ENCODE measurements around the gene MOB1A.
A peak's percentile ranks its signal among the peaks of the same experiment; 100 is the strongest.
"Not testable (repeated sequence)": the region's sequence is repeated elsewhere in the genome, so short reads cannot be mapped to it uniquely, and the experiment has no call there.

MOB1A gene

DNA sequence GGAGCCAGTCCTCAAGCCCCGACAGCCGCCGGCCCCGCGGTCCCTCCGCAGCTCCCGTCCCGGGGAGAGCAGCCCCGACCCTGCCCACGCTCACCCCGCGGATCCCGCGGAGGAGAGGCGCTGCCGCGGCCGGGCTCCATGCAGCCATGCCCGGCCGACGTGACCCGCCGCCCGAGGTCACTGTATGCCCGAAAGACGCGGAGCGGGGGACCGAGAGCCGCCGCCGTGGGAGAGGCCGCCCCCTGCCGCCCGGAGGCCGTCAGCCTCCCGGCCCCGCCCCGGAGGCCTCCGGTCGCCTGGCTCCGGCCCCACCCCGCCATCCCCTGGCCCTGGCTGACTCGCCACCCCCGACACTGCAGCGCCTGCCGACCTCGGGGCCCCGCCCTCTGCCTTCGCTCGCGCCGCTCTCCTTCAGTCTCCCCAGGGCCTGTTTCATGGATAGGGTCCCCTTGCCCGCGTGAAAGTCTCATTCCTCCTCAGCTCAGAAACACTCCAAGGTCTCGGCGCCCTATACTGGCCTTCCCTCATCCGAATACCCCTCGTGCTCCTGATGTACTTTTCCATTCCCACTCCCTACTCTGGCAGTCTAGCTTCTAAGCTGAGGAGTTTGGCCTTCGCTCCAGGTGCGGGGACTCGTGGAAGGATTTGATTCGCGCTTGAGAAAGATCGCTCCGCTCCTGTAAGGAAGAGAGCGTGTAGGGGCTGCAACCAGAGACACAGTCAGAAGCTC is 30.8 kb downstream of the MOB1A start, which contains the start of gene BOLA3:
TSS of gene BOLA3 (minus strand) at position 186 of the 730 bp plus-strand sequence. CDS start at position 148, 38 bp downstream.
- DNase-seq: peak; percentile 78

DNA sequence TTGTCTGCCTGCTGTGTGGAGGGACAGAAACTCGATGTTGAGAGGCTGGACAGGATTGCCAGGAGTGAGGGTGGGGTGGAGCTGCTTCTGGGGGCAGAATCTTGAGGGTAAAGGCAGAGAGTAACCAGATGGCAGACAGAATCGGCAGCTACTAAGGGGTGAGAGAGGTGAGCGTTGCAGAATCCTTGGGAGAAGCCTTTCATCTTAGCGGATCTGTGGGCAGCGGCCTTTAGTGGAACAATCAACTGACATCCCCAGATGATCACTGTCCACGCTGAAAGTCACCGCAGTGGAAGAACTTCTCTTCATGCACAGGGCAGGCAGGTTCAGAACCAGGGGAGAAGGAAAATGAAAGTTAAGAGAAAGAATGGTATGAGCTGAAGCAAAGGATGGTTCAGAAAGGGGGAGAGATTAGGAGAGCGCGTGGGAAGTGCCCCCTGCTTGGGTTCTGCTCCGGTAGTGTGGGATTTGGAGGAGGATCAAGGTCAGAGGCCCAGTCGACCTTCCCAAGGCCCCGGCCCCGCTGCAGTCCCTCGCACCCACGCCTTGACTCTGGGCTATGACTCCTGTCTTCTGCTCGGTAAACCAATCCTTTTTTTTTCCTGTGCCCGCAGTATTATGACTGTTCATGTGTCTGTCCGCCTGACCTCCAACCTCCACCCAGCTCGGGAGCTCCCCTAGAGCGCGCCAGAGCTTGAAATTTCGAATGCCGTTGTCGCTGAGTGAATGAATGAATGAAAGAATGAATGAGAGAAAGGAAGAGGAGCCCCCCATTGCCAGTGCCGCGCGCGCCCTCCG is 31.6 kb downstream of the MOB1A start:
- DNase-seq: peak; percentile 45

GRCh38 chr2:74142340-74142739 is 36.3 kb downstream of the MOB1A start:
- no peak for DNase-seq

DNA sequence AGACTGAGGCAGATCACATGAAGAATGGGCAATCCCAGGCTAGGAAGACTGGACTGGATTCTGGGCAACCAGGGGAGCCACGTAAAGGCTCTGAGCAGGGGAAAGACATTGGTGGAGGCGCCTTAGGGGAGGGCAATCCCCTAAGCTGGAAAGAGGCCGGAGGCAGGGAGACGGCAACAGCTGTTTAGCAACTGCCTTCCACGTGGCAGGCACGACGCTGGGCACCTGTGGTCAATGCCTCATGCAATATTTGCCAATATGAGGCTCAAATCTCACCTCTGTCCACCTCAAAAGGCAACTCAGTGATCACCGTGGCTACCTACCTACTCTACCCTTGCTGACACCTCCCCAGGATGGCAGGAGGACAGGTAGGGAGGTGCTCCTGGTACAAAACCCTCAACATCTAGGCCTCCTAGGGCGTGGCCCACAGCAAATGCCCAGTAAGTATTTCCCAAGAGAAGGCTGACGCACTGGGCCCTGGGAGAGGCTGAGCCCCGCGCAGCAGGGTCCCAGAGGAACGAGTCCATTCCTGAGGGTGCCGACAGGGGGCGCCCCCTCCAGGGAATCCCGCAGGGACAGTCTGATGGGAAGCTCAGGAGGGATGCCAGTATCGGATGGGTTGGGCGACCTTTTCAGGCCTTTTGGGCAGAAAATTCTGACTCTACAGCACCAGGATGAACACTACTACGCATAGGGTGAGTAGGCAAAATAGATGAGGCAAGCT is 39.9 kb downstream of the MOB1A start:
- DNase-seq: no peak

DNA sequence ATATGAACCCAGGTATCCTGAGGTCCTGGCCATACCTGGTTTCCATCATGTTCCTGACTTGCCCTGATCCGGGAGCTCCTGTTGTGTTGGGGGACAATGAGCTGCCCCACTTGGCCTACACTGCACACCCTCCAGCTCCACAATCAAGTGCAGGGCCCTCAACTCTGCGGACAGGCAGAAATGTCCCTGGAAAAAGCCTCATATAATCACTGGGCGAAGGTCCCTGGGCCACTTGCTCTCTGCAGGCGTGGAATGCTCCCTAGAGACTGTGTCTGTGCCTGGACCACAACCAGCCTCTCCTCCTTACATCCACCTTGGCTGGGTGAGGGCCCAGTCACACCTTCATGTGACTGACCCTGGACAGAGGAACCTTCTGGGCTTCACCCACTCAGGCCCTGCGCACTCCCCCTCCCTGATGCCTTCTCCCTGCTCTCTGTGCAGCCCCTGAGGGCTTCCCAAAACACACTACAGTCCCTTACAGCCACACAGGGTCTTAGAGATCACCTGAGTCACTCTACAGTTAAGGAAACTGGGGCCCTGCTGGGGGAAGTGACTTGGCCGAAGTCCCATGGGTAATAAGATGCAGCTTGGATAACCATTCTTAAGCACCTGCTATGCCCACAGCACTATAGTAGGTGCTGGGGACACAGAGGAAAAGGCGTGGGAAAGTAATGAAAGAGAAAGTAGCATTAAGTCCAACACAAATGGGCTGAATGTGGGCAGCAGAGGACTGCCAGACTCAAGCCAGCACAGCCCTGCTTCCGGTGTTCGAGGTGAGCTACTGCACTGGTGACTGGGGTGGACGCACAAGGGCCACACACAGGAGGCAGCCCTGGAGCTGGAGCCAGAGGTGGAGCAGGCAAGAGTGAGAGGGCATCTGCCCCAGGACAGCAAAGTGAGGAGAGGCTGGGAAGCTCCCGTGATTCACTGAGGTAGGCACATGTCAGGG is 40.8 kb downstream of the MOB1A start:
- DNase-seq: no peak

GRCh38 chr2:74131901-74132300 is 46.8 kb downstream of the MOB1A start:
- no peak for DNase-seq

DNA sequence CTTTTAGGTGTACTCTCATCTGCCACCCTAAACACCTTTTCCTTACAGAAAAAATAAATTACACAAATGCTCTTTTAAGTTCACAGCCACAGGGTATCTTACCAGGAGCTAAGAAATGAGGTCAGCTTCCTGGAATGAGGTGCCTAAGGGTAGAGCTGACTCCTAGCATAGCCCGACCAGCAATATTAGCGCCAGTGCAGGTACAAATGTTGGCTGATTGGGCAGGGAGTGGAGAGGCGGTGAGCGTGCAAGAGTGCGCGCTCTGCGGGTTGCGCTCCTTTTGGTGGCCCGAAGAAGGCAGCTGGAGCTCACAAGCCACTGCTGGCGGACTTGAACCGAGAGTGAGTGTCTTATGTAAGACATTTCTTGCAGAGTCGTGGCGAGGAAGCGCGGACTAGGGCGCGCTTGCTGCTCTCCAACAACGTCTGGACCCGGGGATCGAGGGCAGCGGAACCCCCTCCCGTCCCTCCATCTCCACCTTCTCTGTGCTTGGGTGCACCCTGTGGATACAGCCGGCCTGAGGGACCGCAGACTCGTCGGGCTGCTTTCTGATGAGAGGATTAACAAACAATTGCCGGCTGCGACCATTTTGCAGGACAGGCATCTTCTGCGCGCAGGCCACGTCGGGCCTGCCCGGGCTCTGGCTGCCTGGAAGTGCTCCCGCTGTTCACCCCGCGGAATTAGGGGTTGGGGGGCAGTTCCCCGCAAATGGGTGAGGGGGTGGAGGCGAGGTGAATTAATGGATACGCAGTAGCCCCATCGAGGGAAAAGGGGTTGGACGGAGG is 48.3 kb downstream of the MOB1A start:
- no peak for DNase-seq

GRCh38 chr2:74128206-74128605 is 50.5 kb downstream of the MOB1A start:
- DNase-seq: no peak

DNA sequence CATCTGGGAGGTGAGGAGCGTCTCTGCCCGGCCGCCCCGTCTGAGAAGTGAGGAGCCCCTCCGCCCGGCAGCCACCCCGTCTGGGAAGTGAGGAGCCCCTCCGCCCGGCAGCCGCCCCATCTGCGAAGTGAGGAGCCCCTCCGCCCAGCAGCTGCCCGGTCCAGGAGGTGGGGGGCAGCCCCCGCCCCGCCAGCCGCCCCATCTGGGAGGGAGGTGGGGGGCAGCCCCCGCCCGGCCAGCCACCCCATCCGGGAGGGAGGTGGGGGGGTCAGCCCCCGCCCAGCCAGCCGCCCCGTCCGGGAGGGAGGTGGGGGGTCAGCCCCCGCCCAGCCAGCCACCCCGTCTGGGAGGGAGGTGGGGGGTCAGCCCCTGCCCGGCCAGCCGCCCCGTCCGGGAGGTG is 54.7 kb downstream of the MOB1A start:
- not testable (repeated sequence) for DNase-seq

DNA sequence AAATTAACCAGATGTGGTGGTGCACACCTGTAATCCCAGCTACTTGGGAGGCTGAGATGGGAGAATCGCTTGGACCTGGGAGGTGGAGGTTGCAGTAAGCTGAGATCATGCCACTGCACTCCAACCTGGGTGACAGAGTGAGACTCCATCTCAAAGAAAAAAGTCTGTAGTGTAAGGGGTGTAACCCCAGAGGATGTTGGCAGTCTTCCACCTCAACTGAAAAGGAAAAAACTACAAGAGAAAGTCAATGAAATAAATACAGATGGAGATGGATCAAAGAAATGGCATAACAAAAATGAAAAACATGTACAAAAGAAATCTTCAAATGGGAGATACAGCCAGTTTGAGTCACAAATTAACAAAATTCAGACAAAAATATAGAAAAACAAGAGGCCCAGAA is 56.8 kb downstream of the MOB1A start:
- DNase-seq: not testable (repeated sequence)

GRCh38 chr2:74119912-74120825 is 58.5 kb downstream of the MOB1A start:
- DNase-seq: peak; percentile 85

- no peak for DNase-seq
Observed at GRCh38 chr2:74119339-74119738, 59.3 kb downstream of the MOB1A start.

DNA sequence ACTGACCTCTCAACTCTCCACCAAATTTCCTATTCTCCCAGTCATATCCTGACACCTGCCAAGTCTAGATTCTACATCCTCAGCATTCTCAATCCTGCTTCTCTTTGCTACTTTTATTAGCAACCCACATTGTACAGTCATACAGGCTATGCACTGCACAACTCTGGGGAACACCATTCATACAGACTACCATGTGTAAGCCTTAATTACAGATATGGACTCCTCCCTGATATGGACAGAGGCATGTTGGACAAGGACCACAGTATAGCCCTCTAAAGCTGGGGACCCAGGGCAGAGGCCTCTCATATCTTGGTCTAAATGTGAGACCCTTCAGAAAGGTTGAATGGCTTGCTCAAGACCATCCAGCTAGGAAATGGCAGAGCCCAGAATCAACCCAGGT is 67.3 kb downstream of the MOB1A start:
- no peak for DNase-seq

DNA sequence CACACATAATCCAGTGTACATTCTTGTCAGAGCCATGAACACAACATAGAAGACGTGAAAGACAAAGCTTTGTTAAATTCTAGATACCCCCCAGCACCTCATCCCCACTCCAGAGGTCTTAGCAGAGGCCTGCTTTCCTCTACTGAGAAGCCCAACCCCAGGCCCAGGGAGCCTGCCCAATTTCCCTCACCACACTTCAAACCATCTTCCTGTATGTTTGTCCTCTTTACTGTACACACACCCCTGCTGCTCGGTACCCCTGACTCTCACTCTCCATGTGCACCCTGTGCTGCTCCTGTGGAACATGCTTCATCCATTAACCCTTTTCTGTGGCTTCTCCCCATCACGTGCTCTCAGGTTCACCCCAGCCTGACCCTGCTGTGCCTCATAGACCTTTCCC is 68.1 kb downstream of the MOB1A start:
- no peak for DNase-seq

DNA sequence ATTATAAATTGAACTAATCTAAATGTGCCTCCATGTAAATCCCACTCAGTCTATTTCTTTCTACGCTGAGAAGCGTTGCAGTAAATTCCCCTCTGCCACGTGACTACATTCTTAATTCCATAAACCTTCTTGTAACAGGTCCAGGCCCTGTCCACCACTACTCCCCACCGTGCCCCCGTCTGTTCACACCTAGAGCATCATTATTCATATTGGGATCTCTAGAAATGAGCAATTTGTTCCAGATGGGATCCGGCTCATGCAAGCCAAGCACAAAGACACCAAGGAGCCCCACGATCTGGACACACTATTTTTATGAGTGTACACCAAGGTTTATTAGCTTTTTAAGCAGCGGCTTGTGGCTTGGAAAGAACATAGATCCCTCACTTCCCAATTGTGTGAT is 69.1 kb downstream of the MOB1A start:
- DNase-seq: no peak

DNA sequence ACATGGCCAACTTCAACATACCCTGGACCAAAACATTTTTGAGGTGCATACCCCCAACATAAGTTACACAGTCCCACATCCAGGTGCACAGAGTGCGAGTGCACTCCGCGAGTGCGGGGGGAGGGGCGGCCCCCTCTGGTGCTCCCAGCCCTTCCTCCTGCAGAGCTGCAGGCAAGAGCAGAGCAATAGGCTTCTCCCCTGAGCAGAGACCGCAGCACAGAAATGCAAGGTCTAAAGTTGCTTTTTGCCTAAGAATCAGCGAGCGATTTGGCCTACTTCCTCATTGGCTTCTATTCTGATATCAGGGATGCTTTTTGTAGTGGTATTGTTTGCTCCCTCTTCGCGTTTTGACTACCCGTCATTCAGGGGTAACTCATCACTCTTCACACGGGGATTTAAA is 71.6 kb downstream of the MOB1A start:
- no peak for DNase-seq

DNA sequence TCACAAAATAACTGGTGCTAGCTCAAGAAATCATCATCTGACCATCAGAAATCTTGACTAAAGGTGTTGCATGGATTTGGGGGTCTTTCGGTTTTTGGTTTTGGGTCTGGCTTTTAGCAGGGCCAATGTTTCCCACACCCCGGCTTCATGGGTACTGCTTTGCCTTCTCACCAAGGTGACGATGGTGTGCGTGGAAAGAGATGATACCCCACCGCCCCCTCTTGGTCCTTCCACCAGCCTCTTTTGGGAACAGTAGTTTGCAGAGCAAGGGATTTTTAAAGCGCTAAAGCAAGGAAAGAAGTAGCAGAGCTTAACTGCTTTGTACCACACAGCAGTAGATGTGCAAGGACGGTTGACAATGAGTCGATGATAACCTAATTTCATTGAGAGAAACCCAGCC is 73.3 kb downstream of the MOB1A start:
- no peak for DNase-seq

GRCh38 chr2:74104839-74105238 is 73.8 kb downstream of the MOB1A start:
- no peak for DNase-seq

DNA sequence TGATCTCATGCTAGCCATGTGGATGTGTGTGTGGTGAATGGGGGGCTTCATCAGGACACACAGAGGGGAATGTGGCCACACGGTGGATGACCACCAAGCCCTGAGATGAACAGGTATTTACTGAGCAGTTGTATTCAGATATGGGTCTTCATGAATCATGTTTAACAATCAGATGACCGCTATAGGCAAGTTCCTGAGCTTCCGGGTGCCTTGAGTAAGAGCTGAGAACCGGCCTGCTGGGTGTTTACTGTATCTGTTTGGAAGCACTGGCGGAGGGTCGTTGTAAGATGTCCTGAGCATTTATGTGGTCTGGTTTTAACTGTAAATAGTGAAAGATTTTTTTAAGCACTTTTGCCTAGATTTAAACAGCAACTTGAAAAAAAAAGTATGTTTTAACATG is 74.9 kb downstream of the MOB1A start:
- DNase-seq: no peak
